NT2/D1 (cell line): ENCODE results near the gene RNASE7.

Experiments used
- SUZ12 ChIP-seq: IDR thresholded peaks from 2 replicates; pipeline ENCODE4 v1.6.1; 2011; ENCODE audit not compliant: insufficient read length, insufficient read depth; ENCODE audit errors: extremely low read depth
- YY1 ChIP-seq: IDR thresholded peaks from 2 replicates; pipeline ENCODE4 v1.6.1; 2011; ENCODE audit not compliant: insufficient read length, insufficient read depth

DNA sequence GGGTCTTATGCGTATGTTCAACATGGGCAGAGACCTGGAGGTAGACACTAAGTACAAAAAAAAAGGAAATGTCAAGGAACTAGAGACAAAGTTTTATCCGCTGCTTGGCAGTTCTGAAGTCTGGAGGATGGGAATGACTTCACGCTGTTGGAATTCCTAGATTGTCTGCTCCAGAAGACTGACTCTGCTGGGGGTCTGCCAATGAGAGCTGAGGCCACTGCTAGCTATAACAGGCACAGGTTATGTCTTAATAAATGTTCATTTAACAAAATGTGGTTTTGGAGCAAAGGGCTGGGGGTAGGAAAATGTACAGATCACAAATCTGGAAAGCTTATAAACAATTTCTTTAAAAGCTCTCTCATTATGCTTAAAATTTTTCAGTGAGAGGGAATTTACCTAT lies 21.3 kb downstream of the RNASE7 start:
- TF ChIP-seq YY1 = no peak
- TF ChIP-seq SUZ12 = no peak
